ENCODE results near the gene PCDH15.
"Not testable (repeated sequence)": the region's sequence is repeated elsewhere in the genome, so short reads cannot be mapped to it uniquely, and the experiment has no call there.

The PCDH15 gene

DNA sequence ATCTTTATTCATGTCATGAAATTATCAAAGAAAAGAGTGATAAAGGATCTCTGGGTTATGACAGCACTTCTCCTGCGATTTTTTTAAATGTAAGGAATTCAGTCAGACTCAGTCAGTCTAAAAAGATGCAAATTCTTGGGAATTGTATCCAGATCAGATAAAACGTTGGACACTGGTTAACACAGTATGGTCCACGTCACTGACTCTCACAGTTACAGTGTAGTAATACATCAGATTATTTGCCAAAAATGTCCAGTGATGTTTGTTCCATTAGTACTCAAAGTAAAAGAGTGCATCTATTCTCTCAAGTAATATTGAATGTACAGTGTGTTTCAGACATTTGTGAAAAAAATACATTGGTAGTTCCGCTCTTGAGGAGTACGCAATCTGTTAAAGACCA is 224.5 kb downstream of the PCDH15 start:
- no peak for DNase-seq (ENCODE audit: low read depth in 2 of 3, low spot score in 2 of 3)

DNA sequence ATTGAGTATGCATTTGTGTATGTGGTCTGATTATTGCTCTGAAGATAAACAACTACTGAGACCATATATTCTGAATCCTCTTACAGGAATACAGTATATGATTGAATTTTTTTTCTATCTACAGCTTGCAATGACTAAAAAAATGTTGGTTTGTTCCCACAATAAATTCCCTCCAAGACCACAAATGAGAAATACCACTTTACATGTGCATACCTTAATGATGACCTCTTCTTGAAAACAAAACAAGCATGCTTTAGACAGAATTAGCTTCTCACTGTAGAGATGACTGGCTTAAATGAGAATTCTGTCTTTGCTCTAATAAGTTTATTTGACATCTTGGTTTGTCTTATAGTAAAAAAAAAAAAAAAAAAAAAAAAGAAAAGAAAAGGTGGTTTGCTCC is 241.5 kb downstream of the PCDH15 start:
- no peak for DNase-seq (ENCODE audit: low read depth in 2 of 3, low spot score in 2 of 3)

DNA sequence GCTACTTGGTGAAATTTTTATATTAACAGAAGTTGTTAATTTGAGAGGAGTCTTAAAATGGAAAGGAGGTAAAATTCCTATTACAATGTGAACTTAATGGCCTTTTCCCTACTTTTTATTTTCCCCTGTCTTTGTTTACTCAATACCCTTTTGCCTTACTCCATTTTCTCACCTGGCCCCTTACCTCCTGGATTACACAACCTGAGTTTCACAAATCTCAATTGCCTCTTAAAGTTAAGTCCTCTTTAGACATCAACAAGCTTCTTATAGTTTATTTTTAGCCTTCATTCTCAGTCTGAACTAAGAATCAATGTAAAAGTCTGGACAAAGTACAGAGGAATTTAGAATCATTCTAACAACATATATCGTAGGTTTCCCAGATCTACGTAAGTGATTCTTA is 247.0 kb downstream of the PCDH15 start:
- DNase-seq (ENCODE audit: low read depth in 2 of 3, low spot score in 2 of 3) = no peak

DNA sequence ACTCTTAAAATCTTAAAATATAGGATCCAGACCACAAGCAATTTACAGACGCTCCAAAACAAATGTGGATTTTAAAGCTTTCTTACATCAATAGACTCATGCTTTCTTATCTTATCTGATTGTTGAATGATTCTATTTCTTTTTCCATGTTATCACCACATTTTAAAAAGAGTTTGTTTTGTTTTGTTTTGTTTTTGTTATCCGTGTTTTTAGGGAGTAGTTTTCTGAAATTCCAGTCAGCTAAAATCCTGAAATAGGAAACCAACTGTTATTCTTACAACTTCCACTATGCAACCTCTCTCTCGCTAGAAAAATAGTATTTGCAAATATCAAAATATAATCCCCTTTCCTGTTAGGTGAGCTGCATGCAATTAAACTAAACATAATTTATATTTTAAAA is 251.0 kb downstream of the PCDH15 start:
- no peak for DNase-seq (ENCODE audit: low read depth in 2 of 3, low spot score in 2 of 3)

DNA sequence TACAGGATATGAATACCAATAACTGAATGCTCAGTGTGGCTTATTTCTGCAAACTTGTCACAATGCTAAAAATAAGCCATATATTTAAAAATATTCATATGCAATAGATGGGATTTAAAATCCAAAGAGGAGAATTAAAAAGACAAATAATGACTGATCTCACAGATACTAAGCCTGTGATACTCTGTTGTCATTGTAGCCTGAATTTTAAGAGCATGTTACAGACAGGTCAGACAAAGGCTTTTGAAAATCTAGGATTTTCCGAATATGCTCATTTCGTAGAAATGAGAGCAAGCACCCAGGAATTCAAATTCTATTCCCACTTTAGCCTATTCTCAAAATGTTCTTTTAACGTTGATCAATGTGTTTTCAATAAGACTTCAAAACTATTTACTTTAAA is 269.7 kb downstream of the PCDH15 start:
- DNase-seq (ENCODE audit: low read depth in 2 of 3, low spot score in 2 of 3) = no peak

DNA sequence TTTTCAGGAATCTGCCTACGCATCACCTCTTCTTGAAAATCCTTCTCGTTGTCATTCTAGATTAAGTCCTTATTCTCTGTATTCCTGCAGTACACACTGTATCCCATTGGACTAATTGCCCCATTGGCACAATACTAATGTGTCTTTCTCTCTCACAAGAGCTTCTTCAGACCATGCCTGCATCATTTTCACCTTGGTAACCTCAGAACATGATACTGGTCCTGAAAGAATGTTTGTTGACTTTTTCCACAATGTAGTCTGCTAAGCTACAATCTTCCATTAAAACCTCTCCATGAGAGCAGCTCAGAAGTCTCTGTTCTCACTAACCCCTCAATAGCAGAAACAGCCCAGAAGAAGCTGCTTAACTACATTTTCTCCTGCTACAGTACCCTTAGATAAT is 270.7 kb downstream of the PCDH15 start:
- no peak for DNase-seq (ENCODE audit: low read depth in 2 of 3, low spot score in 2 of 3)

DNA sequence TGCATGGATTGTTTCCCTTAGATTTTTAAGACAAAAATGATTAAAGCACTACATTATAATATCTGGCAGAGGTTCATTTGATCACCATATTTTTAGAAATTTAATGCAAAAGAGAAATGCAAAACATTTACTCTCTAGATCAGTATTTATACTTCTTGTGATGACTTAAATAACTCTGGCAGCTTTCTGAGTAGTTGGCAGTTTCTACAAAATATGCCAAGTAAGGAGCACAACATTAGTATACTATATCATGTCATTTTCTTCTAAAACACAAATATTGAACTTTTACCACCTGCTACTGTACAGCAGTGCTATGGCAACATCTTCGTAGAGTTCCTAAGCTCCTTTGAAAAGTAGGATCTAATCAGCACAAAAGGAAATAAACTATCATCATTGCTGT is 275.2 kb downstream of the PCDH15 start:
- DNase-seq (ENCODE audit: low read depth in 2 of 3, low spot score in 2 of 3) = no peak

DNA sequence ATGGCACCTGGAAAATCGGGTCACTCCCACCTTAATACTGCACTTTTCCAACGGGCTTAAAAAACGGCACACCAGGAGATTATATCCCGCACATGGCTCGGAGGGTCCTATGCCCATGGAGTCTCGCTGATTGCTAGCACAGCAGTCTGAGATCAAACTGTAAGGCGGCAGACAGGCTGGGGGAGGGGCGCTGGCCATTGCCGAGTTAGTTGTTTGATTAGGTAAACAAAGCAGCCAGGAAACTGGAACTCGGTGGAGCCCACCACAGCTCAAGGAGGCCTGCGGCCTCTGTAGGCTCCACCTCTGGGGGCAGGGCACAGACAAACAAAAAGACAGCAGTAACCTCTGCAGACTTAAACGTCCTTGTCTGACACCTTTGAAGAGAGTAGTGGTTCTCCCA is 285.8 kb downstream of the PCDH15 start:
- DNase-seq (ENCODE audit: low read depth in 2 of 3, low spot score in 2 of 3) = not testable (repeated sequence)

DNA sequence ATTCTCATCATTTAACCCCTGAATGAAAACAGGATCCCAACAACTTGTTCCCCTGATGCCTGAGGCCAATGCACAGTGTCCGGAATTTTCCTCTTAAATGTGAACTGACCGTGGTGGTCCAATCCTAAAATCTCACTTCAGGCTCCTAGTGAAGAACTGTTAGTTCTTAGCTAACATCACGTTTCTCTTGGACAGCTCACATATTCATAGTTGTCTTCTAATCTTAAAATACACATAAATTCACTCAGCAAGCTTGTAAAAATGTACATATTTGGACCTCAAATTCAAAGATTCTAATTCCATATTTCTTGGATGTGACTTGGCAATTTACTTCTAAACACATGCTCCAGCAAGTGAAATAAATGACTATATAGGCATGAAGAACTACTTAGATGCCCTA is 297.2 kb downstream of the PCDH15 start:
- DNase-seq (ENCODE audit: low read depth in 2 of 3, low spot score in 2 of 3) = no peak

DNA sequence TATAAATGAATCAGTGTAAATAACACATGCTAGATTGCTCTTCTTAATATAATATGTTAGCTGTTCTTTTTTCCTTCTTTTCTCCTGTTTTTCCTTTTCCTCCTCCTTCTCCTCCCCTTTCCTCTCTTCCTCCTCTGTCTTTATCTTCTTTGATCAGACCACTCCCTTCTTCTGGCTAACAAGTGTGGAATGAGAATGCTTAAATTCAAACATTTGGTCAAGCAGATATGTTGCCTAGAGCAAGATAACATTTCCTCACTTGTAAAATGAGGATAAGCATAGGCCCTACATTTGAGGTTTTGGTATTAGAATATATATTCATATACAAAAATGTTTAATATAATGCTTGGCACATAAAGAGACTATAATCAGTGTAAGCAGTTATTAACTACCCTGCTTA is 299.1 kb downstream of the PCDH15 start:
- no peak for DNase-seq (ENCODE audit: low read depth in 2 of 3, low spot score in 2 of 3)

DNA sequence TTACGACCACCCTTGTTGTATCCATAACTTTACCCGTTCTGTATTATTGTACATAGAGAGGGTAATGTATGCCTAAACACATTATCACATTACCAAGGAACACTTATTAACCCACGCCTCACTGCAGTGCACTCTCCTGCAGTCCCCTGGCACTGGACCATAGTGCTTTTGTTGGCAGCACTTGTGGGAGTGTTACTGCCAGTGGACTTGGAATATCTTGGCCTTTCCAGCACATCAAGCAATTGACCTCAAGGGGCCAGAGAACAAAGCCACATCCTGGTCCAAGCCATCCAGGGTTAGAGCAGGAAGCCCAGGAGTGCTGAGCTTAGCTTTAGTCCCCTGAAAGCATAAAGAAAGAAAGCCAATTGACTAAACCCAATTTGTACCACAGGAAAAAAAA is 304.2 kb downstream of the PCDH15 start:
- DNase-seq (ENCODE audit: low read depth in 2 of 3, low spot score in 2 of 3) = no peak

DNA sequence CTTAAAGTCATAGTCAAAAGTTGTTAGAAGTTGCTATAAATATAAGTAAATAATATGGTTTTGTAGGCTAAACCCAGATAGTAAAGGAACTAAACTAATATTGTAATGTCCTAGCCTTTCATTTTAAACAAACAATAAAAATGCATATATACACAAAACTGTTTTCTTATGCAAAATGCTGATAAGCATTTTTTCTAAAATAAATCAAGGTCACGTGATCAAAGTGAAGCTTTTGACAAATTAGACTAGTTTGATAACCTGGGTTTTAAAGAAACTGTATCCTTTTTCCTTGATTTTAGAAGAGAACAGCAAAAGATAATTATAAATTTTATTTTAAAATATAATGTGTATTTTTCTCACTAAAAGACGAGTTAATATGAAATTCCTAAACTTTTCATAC is 313.3 kb downstream of the PCDH15 start:
- no peak for DNase-seq (ENCODE audit: low read depth in 2 of 3, low spot score in 2 of 3)

DNA sequence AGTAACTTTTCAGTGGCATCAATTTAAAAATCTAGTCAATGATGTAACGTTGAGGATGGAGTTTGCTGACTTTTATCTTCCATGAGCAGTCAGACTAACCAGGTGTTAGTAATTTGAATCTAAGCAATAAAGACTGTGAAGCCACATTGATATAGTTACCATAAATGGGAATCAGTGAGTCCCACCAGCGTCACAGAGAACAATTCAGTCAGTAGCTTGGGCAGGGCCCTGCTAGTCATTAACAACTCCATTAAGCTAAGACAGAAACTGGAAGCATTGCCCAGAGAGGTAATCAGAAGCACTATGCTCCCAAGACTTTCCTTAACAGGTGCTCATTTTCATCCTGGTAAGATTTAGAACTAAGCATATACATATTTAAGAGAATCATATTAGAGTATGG is 315.1 kb downstream of the PCDH15 start:
- DNase-seq (ENCODE audit: low read depth in 2 of 3, low spot score in 2 of 3) = no peak

DNA sequence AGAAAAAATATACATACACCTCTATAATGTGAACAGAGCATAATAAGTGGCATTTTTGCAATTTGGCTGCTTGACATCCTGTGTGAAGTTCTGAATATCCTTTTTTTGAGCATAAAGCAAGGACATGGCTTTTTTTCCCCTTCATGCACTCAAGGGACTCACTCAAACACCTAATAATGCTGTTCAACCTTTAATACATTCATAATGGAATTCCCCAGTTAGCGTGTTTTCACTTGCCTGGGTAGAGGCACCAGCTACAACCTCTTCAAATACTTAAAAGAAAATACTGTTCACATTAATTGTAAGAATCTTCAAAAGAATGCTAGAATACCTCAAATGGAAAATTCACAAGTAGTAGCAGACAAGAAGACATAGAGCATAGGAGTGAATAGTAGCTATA is 316.8 kb downstream of the PCDH15 start:
- no peak for DNase-seq (ENCODE audit: low read depth in 2 of 3, low spot score in 2 of 3)

DNA sequence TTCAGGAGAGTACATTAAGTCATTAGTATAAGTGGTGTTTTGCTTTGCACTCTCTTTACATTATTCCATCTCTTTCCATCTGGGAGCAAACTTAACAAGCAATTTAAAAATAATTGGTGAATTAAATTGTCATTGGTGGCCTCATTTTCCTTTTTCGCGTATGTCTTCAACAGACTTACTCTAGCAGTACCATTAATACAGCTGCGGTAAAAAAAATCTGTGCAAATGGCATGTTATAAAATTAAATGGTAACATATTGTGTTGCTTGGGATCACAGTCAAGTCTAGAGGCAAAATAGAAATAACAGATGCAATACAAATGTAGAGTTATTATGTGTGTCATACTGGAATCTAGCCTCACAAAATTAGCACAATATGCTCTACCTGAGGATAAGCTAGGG is 322.4 kb downstream of the PCDH15 start:
- DNase-seq (ENCODE audit: low read depth in 2 of 3, low spot score in 2 of 3) = no peak

DNA sequence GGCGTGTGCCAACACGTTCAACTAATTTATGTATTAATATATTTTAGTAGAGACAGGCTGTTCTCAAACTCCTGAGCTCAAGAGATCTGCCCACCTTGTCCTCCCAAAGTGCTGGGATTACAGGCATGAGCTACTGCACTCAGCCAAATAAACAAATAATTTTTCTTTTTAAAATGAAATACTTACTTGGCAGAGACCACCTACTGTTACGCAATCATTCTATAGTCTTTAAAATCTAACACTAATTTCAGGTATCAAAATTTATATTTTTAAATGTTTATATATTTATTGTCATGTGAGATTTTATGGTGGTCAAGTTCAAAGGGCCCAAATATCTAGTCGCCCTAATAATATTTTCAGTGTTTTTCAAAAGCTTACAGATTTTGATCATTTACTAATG is 323.3 kb downstream of the PCDH15 start:
- DNase-seq (ENCODE audit: low read depth in 2 of 3, low spot score in 2 of 3) = no peak

DNA sequence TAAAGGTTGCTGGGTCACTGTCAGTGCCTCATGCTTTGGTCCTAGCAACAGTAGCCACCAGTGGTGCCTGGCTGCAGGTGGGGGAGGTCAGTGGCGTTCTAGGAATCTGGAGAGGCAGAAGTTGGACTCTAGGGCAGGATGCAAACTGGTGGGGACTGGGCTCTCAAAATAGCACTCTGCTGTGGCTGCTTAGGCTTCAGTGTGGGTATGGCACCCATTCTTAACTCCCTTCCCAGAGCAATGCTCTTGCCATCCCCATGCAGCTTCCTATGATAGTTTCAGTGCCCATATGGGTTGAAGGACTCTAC is 330.8 kb downstream of the PCDH15 start:
- DNase-seq (ENCODE audit: low read depth in 2 of 3, low spot score in 2 of 3) = no peak

DNA sequence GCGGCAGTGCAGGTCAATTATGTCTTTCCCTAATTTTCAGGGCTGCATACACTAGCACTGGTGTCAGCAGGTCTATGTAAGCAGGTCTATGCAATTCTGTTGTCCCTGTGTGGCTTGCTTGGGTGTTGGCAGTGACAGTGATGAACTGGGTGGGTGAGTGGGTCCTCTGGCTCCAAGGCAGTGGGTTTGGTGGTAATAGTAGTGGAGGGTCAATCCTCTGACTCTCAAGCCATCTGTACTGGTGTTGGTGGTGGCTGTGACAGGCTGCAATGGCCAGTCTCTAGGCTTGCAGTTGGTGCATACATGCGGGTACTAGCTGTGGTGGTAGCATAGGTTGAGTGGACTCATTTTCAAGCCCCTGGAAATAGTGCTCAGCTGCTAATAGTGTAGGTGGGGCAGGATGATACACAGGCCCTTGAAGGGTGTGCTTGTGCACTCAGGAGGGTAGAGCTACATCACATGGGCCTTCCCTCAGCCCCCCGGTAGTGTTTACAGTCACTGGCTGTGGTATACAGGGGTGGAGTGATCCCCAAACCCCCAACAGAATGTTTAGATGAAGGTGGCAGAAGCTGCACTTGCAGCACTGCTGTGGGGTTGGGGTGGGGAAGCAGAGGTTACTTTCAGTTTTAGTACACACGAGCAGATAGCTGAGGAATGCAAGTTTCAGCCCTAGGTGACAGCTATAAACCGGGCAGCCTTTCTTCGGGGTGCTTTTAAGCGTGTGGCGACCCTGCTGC is 331.3 kb downstream of the PCDH15 start:
- no peak for DNase-seq (ENCODE audit: low read depth in 2 of 3, low spot score in 2 of 3)

DNA sequence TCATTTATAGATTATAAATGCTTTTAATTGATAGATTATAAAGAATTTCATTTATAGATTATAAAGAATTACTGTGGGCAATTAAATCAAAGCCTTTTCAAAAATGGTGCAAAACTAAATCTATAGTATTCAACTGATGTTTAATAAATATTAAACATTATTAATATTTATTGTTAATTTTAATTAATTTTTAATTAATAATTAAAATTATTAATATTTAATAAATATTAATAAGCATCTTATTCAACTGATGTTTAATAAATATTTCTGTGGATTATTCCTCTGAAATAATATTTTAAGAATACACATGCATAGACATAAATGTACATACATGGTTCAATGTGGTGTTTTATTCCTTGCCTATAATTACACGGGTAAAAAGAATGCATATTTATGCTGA is 346.8 kb downstream of the PCDH15 start:
- no peak for DNase-seq (ENCODE audit: low read depth in 2 of 3, low spot score in 2 of 3)

DNA sequence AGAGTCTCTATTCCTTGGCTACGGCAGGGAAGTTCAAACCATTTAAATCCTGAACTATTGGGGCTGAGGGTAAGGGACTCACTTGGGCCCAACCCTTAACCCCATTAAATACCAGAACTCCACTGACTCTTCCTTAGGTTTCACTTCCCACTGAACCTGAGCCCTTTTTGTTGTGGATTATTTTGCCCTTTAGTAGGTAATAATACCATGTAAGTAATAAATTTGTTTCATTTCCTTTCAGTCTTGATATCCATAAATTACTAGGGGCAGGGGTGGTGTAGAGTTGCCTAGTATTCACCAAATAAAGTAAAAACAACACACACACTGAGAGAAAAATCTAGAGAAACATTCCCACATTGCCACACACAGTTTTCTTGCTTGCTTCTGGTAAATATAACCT is 352.0 kb downstream of the PCDH15 start:
- DNase-seq (ENCODE audit: low read depth in 2 of 3, low spot score in 2 of 3) = no peak

DNA sequence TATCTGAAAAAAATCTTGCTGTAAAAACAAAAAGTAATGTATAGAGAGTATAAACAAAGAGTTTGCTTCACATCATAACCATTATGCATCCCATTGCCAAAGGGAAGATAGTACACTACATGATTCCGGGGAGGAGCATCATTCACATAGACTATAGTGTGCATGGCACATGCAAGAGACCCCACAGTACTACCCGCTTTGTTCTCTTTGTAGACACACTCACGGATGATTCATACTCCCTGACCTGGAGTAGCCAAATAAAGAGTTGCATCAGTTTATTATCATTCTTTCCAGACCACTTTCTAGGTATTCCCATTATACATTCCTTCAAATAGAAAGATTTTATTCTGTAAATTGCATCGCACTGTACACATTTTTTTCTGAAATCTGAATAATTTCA is 356.9 kb downstream of the PCDH15 start:
- DNase-seq (ENCODE audit: low read depth in 2 of 3, low spot score in 2 of 3) = no peak

DNA sequence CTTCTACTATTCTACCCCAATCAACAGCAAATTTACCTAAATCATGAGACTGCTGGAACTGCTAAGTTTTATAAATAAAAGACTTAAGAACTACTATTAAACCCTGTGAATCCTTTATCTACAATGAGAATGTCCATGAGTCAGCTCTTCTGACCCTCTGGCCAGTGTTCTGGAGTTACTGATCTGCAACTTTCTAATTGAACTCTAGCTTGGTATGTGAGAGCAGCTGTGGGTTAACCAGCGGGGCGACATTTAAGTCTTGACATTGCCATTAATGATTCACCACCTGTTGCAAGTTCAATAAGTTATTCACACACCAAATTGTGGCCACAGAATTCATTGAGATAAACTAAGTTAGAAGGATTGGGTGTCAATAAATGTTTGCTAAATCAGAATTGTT is 359.8 kb downstream of the PCDH15 start:
- DNase-seq (ENCODE audit: low read depth in 2 of 3, low spot score in 2 of 3) = no peak

DNA sequence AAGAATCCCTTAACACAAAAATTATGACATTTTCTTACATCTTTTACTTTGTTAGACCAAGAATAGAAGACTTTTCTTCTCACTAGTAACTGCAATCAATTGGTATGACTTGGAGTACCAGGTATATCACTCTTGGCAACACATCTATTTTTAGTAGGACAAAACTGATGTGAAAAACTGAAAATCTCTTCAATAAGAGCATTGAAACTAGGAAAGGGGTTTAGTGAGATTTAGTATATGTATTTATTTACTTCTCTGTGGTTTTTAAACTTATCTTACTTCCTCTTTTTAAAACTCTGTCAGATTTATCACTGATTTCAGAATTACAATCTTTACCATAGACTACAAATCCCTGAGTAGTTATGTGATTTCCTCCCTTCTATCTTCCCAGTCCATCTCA is 366.2 kb downstream of the PCDH15 start:
- no peak for DNase-seq (ENCODE audit: low read depth in 2 of 3, low spot score in 2 of 3)

DNA sequence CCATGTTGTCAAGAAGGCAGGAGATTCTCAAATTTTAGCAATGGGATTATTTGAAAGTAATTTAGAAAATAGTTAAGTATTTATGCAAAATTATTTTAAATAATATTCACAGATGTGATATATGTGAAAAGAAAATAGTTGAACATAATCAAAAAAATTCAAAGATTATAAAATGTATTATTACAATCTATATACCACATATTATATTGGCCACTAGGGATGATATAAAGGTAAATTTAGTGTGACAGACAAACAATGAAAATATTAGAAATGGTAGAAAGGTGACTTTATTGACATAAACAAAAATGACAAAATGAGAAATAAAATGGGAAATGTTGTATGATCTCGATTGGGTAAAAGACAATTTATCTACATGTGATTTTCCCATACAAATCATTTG is 385.5 kb downstream of the PCDH15 start:
- DNase-seq (ENCODE audit: low read depth in 2 of 3, low spot score in 2 of 3) = no peak
